Hepatocyte (in vitro differentiated cells): Measurements from ENCODE around the gene REM2. TPM values are rescaled to one million over a fixed set of nuclear protein-coding genes. Genes with fewer than 3 reads are reported as not detected.

Source experiments
- DNase-seq: peaks from one replicate; pipeline ENCODE4 v3.0.0-alpha.2; 2016; ENCODE audit warnings: low spot score
- H2AFZ ChIP-seq: fragments of 200-600 bp; sonication (generic); 2 replicates; pipeline ENCODE4 v1.6.0; 2016; ENCODE audit warnings: antibody characterized with exemption, mild to moderate bottlenecking
- H3K27ac ChIP-seq: fragments of 200-600 bp; sonication (generic); 2 replicates; pipeline ENCODE4 v1.5.1; 2016; ENCODE audit warnings: mild to moderate bottlenecking
- H3K27me3 ChIP-seq: fragments of 200-600 bp; sonication (generic); 2 replicates; pipeline ENCODE4 v1.6.1; 2016
- H3K36me3 ChIP-seq: fragments of 200-600 bp; sonication (generic); replicated peaks from 2 replicates; pipeline ENCODE4 v1.5.1; 2016; ENCODE audit warnings: low read depth; ENCODE audit not compliant: insufficient read depth
- H3K4me1 ChIP-seq: fragments of 200-600 bp; sonication (generic); 2 replicates; pipeline ENCODE4 v1.5.1; 2016; ENCODE audit warnings: mild to moderate bottlenecking, moderate library complexity; ENCODE audit not compliant: insufficient read depth
- H3K4me2 ChIP-seq: fragments of 200-600 bp; sonication (generic); 2 replicates; pipeline ENCODE4 v1.6.0; 2016
- H3K4me3 ChIP-seq: fragments of 200-600 bp; sonication (generic); 2 replicates; pipeline ENCODE4 v1.5.1; 2016; ENCODE audit warnings: mild to moderate bottlenecking
- H3K79me2 ChIP-seq: fragments of 200-600 bp; sonication (generic); 2 replicates; pipeline ENCODE4 v1.6.0; 2017; ENCODE audit warnings: mild to moderate bottlenecking
- H3K9me2 ChIP-seq: fragments of 200-600 bp; sonication (generic); replicated peaks from 2 replicates; pipeline ENCODE4 v1.6.0; 2017; ENCODE audit warnings: mild to moderate bottlenecking; ENCODE audit not compliant: insufficient read depth
- H3K9me3 ChIP-seq: fragments of 200-600 bp; sonication (generic); 2 replicates; pipeline ENCODE4 v1.5.1; 2016; ENCODE audit warnings: low read depth, mild to moderate bottlenecking
- H4K20me1 ChIP-seq: fragments of 200-600 bp; sonication (generic); 2 replicates; pipeline ENCODE4 v1.6.0; 2016; ENCODE audit warnings: mild to moderate bottlenecking; ENCODE audit not compliant: insufficient read depth, poor library complexity, severe bottlenecking
- CTCF ChIP-seq: fragments of 200-600 bp; sonication (generic); IDR thresholded peaks from 2 replicates; pipeline ENCODE4 v1.5.1; 2016; ENCODE audit warnings: antibody characterized with exemption, mild to moderate bottlenecking; ENCODE audit not compliant: poor library complexity
- EZH2 ChIP-seq: fragments of 200-600 bp; sonication (generic); IDR thresholded peaks from 2 replicates; pipeline ENCODE4 v1.6.1; 2016; ENCODE audit warnings: antibody characterized with exemption, mild to moderate bottlenecking, borderline replicate concordance
- EZH2phosphoT487 ChIP-seq: fragments of 200-600 bp; sonication (generic); IDR thresholded peaks from one replicate; pipeline ENCODE4 v1.6.1; 2018; ENCODE audit warnings: antibody characterized with exemption, mild to moderate bottlenecking, low read depth, moderate library complexity; ENCODE audit not compliant: unreplicated experiment, severe bottlenecking
- WGBS: methylation state at CpG from one replicate; pipeline ENCODE4 v1.1.6; 2016; ENCODE audit warnings: low lambda C conversion rate; ENCODE audit errors: missing lambda C conversion rate; 5-methylcytosine and 5-hydroxymethylcytosine counted together
- polyA plus RNA-seq: library from polyadenylated mRNA; unstranded; fragments of >200 nt; fragmentation: Nextera tagmentation; extraction: Ambion mirVana; gene quantifications from 2 replicates; pipeline ENCODE4 v1.2.1, GENCODE V29; 2016
- total RNA-seq: library from RNA; depleted of rRNA; stranded (reverse); fragments of >200 nt; gene quantifications from 2 replicates; pipeline ENCODE4 v1.2.3, GENCODE V29; 2014

REM2 gene
- total and polyA plus RNA-seq, 2 experiments from 2014 or later: 1.9 to 5.5 TPM

DNA sequence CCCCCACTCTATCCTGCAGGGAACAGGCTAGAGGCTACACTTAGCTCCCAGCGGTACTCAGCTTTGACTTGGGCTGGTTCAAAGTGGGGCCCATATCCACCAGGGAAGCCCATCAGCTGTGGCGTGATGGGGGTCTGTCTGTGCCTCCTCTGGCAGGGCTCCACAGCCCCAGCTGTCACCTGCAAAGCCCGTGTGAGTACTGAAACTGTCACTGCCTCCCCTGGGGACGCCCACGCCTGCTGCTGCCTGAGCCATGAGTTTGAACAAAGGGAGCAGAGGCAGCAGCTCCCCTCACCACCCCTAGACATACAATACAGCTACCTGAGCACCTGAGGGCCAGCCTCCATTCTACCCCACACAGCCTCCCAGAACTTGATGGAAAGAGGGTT, 5.0 kb downstream of the REM2 start:
- H2AFZ ChIP-seq: no peak overlapping the region
- WGBS: 80% methylated on average over 5 of the region's 5 CpGs
- peak overlapping the region; percentile 67 for H3K27ac ChIP-seq
- H3K9me2 ChIP-seq: no peaks in the 10 kb centered on the region
- no peak for DNase-seq
- H3K27me3 ChIP-seq: no peaks in the 10 kb centered on the region
- no peaks in the 10 kb centered on the region for H3K36me3 ChIP-seq
- H3K79me2 ChIP-seq: peaks cover 4% of the 10 kb centered on the region
- H3K4me3 ChIP-seq: no peak overlapping the region
- no peaks in the 10 kb centered on the region for H3K9me3 ChIP-seq
- no peak for TF ChIP-seq EZH2
- no peak for TF ChIP-seq CTCF
- no peak for TF ChIP-seq EZH2phosphoT487
- peak overlapping the region; percentile 83 for H3K4me2 ChIP-seq
- peaks cover 27% of the 10 kb centered on the region for H3K4me1 ChIP-seq
- no peaks in the 10 kb centered on the region for H4K20me1 ChIP-seq

DNA sequence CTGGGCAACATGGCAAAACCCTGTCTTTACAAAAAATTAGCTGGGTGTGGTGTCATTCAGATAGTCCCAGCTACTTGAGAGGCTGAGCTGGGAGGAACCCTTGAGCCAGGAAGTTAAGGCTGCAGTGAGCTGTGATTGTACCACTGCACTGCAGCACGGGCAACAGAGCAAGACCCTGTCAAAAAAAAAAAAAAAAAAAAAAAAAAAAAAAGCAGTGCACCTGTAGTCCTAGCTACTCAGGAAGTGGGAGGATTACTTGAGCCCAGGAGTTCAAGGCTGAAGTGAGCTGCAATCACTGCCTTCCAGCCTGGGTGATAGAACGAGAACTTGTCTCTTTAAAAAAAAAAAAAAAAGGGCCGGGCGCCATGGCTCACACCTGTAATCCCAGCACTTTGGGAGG, 5.6 kb downstream of the REM2 start:
- no peak for TF ChIP-seq EZH2
- H3K4me2 ChIP-seq: no peak overlapping the region
- H3K36me3 ChIP-seq: no peaks in the 10 kb centered on the region
- H3K9me2 ChIP-seq: no peaks in the 10 kb centered on the region
- H3K79me2 ChIP-seq: peaks cover 4% of the 10 kb centered on the region
- no peak overlapping the region for H2AFZ ChIP-seq
- no peaks in the 10 kb centered on the region for H3K9me3 ChIP-seq
- WGBS: 93% methylated on average over 4 of the region's 4 CpGs
- H3K27ac ChIP-seq: no peak overlapping the region
- no peaks in the 10 kb centered on the region for H4K20me1 ChIP-seq
- H3K4me1 ChIP-seq: peaks cover 22% of the 10 kb centered on the region
- H3K4me3 ChIP-seq: no peak overlapping the region
- no peaks in the 10 kb centered on the region for H3K27me3 ChIP-seq
- DNase-seq: no peak

DNA sequence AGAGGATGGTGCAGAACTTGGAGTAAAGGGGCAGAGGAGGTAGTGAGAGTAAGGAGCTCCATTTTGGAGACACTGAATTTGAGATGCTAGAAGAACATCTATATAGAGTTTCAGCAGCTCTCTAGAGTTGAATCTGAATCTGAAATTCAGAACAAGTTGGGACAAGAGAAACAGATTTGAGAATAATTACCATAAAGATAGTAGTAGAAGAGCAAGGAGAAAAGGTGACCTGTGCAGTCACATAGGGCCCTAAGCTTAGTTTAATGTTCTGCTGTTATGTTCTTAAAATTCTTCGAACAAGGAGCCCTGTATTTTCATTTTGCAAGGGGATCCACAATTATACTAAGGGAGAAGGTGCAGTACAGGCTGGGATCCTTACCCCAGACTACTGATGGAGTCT, 7.4 kb downstream of the REM2 start:
- H3K9me2 ChIP-seq: no peaks in the 10 kb centered on the region
- H3K27ac ChIP-seq: no peak overlapping the region
- H3K36me3 ChIP-seq: no peaks in the 10 kb centered on the region
- H3K9me3 ChIP-seq: no peaks in the 10 kb centered on the region
- peaks cover 4% of the 10 kb centered on the region for H3K79me2 ChIP-seq
- H4K20me1 ChIP-seq: no peaks in the 10 kb centered on the region
- H3K4me2 ChIP-seq: no peak overlapping the region
- no peak for TF ChIP-seq CTCF
- TF ChIP-seq EZH2: no peak
- TF ChIP-seq EZH2phosphoT487: no peak
- no peak overlapping the region for H2AFZ ChIP-seq
- H3K4me1 ChIP-seq: peaks cover 12% of the 10 kb centered on the region
- no peak for DNase-seq
- no peak overlapping the region for H3K4me3 ChIP-seq
- no peaks in the 10 kb centered on the region for H3K27me3 ChIP-seq
- 91% methylated on average over 1 of the region's 1 CpG for WGBS

GRCh38 chr14:22892488-22892887, 9.5 kb downstream of the REM2 start:
- H3K27ac ChIP-seq: no peak overlapping the region
- TF ChIP-seq EZH2 (no peak), EZH2phosphoT487 (no peak), CTCF (no peak)
- H3K79me2 ChIP-seq: peaks cover 4% of the 10 kb centered on the region
- H3K4me1 ChIP-seq: peaks cover 7% of the 10 kb centered on the region
- H3K27me3 ChIP-seq: no peaks in the 10 kb centered on the region
- no peak overlapping the region for H3K4me2 ChIP-seq
- H3K9me2 ChIP-seq: no peaks in the 10 kb centered on the region
- no peak overlapping the region for H3K4me3 ChIP-seq
- 79% methylated on average over 7 of the region's 7 CpGs for WGBS
- no peak for DNase-seq
- no peaks in the 10 kb centered on the region for H3K36me3 ChIP-seq
- no peaks in the 10 kb centered on the region for H3K9me3 ChIP-seq
- no peak overlapping the region for H2AFZ ChIP-seq
- H4K20me1 ChIP-seq: no peaks in the 10 kb centered on the region
